T-helper 1 cell treated with Interleukin-12 subunit alpha and Interleukin-12 subunit beta and Interleukin-4 antibody, amounts not matched to agents 30 ng/mL and 1 ng/mL, for 36 hours (primary cell): ENCODE data around the gene GTF2F1. TPM values are rescaled to one million over a fixed set of nuclear protein-coding genes. Genes with fewer than 3 reads are reported as not detected.

Experiments used
- intact Hi-C: fragments of 100-400 bp; cut with micrococcal nuclease; formaldehyde crosslinking; loops from one replicate; pipeline ENCODE4 v1.15.1; 2024
- total RNA-seq: library from RNA; stranded (reverse); gene quantifications from 2 replicates; pipeline ENCODE4 v1.2.3, GENCODE V29; 2022

Gene GTF2F1, protein sequence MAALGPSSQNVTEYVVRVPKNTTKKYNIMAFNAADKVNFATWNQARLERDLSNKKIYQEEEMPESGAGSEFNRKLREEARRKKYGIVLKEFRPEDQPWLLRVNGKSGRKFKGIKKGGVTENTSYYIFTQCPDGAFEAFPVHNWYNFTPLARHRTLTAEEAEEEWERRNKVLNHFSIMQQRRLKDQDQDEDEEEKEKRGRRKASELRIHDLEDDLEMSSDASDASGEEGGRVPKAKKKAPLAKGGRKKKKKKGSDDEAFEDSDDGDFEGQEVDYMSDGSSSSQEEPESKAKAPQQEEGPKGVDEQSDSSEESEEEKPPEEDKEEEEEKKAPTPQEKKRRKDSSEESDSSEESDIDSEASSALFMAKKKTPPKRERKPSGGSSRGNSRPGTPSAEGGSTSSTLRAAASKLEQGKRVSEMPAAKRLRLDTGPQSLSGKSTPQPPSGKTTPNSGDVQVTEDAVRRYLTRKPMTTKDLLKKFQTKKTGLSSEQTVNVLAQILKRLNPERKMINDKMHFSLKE
- 65.9 and 66.3 TPM in 2 replicates for total RNA-seq

DNA sequence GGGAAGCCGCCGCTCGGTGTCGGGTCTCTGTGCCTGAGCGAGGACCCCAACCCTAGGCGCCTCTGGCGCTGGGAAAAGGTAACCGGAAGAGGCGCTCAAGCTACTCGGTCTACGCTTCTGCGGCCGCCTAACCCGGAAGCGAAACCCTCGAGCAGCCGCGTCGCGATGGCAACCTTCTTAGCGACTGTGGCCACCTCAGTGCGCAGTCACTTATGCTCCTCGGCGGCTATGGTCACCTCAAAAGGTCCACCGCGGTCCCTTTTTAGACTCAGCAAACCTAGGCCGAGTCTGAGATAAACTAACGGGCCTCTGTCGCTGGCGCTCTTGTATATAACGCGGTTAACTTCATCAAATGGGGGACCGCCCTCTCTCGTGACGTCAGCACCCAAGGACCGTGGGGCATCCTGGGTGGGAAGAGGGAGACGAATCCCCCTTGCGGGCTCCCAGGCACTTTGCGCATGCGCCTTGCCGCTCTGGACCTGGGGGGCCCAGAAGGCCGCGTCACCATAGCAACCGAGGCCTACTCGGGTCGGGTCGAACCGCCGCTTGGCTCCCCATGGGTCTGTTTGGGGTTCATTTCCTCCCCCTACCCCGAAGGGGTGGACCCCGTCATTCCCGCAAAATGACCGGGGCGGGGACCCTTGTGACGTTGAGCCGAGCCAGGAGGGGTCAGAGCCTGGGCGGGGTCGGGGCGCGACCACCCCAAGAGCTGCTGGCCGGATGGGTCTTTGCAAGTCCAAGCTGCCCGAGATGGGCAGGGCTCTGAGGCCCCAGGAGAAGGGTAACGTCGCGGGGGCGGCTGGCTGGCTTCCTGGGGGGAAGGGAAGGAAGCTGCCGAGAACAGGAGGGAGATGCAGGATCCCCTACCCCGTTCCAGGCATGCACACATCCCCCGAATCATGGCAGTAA is at the start of gene GTF2F1:
GTF2F1 (minus strand) TSS at position 91 of the 909 bp plus-strand sequence. CDS start 169 bp downstream, outside the sequence.
- intact Hi-C loops = loop anchor here (1.0 to 5.0 kb wide), 6 partner anchors 20 to 489 kb away; partner anchors contain the start of genes CLPP, GPR108, TRIP10 and VMAC

DNA sequence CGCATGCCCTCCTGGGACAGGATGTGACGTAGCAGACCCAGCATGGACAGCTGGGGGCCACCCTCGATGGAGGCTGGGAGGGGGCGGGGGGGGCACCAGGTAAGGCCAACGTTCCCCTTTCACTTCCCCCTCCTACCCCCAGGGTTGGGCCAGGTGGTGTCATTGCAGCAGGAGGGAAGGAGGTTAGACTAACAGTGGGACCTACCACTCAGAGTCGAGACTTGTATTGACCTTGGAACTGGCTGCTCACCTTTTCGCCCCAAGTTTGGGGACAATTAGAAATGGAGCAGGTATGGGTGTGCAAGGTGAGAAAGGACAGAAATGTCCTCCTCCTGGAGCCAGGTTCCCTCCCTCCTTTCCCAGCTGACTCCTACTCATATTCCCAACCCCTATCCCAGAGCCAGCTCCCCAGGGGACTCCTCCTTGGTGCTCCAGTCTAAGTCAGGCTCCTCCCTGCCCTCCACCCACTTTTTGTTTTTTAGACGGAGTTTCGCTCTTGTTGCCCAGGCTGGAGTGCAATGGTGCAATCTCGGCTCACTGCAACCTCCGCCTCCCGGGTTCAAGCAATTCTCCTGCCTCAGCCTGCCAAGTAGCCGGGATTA is 49.2 kb upstream of the GTF2F1 start:
- intact Hi-C loops = no loop called here

DNA sequence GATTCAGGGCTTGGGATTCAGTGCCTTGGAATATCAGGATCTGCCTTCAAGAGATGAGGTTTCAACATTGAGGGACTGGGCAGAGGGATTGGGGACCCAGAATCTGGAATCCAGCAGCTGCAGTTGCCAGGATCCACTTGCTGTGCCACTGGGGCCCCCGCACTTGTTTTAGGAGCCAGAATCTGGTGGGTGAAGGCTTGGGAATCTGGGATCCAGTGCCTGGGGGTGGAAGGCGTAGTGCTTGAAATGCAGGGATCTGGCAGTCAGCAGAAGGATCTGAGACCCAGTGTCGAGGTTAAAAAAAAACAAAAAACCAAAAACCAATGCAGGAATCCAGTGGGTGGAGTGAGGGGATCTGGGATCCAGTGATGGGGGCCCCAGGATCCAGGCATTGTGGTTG is 47.9 kb upstream of the GTF2F1 start:
- intact Hi-C loops = no loop called here

DNA sequence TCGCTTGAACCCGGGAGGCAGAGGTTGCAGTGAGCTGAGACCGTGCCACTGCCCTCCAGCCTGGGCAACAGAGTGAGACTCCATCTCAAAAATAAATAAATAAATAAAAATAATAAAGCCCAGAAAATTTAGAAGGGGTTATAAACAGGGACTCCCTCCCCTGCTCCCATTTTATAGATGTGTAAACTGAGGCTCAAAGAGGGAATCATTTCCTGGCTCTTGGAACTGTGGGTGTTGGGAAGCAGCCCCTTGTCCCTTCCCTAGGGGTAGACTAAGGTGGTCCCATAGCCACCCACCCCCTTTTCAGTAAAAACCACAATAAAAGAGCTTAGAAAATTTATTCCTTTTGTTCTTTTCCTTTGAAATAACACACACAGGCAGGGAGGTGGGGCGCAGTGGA is 46.8 kb upstream of the GTF2F1 start:
- intact Hi-C loops = no loop called here

DNA sequence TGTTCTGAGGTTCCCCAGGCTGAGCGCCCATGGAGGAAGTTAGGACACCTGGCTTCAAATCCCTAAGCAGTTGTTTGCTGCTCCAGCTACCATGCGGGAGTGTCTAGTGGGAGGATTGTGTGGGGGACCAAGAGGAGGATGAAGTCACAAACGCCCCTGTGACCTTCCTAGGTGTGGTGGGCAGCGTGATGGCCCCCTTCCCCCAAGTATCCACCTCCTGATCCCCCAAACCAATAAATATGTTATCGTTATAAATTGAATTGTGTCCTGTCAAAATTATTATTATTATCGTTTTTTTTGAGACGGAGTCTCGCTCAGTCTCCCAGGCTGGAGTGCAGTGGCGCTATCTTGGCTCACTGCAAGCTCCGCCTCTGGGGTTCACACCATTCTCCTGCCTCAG is 40.7 kb upstream of the GTF2F1 start, which contains the start of gene SLC25A41:
SLC25A41 (minus strand) TSS at position 101 of the 400 bp plus-strand sequence; CDS start at position 31, 70 bp downstream.
- intact Hi-C loops = no loop called here

DNA sequence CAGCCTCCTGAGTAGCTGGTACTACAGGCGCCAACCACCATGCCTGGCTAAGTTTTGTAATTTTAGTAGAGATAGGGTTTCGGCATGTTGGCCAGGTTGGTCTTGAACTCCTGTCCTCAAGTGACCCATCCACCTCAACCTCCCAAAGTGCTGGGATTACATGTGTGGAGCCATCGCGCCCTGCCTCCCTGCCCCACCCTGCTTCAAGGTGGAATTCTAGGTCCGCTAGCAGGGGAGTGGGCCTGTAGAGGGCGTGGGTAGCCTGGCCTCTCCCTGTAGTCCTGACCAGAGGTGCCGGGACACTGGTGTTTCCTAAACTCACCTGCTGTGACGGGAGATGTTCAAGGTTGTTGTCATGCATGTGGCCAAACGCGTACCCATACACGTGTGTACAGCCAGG is 40.2 kb upstream of the GTF2F1 start:
- intact Hi-C loops = no loop called here

DNA sequence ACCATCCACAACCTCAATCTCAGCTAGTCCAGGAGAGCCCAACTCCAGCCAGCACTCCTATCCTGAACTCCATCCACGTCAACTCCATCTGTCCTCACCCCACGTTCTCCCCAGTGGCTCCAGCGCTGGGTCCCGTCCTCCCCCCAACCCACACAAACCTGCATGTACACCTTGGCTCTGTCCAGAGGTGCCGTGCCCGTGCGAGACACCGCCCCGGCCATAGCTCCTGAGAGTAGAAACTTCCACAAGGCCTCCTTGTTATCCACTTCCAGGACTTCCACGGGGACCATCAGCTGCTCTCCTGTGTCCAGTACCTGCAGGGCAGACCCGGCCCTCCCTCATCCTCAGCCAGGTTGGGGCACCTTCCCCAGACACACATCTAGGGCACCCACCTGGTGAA is 38.9 kb upstream of the GTF2F1 start:
- intact Hi-C loops = no loop called here

DNA sequence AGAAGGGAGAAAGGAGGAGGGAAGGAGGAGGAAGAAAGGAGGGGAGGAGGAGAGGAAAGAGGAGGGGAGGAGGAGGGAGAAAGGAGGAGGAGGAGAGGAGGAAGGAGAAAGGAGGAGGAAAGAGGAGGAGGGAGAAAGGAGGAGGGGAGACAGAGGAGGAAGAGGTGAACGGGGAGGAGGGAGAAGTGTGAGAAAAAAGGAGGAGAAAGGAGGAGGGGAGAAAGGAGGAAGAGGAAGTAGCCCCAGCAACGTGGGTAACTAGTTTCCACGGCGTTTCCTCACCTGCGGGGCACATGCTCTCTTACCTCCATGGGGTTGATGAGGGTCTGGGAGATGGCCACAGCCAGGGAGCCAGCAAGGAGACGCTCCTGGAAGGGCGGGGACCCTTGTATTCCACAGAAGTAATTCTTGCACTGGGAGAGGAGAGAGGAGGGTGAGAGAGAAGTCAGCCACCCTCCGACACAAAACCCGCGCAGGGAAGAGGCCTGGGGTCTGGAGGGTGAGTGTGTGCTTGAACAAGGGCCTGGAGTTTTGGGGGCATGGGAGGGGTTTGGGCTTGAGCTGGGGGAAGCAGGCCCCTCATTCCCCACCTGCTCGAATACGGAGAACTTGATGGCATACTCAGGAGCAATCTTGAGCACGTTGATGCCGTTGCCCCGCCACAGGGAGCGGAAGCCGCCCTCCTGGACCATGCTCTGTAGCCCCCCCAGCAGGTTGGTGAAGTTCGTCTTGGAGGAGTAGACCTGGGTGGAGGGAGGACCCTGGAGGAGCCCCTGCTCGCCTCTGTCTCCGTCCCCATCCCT is 36.7 kb upstream of the GTF2F1 start:
- intact Hi-C loops = loop anchor here (5.0 kb wide), 1 partner anchor 1957 kb away; the partner anchor contains the start of gene HDGFL2

DNA sequence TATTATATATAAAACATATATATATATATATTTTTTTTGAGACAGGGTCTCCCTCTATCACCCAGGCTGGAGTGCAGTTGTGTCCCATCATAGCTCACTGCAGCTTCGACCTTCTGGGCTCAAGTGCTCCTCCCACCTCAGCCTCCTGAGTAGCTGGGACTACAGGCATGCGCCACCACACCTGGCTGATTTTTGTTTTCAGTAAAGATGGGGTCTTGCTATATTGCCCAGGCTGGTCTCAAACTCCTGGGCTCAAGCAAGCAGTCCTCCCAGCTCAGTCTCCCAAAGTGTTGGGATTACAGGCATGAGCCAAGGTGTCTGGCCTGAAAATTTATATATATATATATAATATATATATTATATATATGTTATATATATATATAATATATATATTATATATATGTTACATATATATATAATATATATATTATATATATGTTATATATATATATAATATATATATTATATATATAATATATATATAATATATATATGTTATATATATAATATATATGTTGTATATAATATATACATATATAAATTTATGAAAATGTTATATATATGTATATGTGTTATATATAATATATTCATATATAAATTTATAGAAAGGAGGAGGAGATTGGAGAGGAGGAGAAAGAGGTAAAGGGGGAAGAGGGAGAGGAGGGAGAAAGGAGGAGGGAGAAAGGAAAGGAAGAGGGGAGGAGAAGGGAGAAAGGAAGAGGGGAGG is 35.9 kb upstream of the GTF2F1 start:
- intact Hi-C loops = loop anchor here (5.0 kb wide), 1 partner anchor 1957 kb away; the partner anchor contains the start of gene HDGFL2

DNA sequence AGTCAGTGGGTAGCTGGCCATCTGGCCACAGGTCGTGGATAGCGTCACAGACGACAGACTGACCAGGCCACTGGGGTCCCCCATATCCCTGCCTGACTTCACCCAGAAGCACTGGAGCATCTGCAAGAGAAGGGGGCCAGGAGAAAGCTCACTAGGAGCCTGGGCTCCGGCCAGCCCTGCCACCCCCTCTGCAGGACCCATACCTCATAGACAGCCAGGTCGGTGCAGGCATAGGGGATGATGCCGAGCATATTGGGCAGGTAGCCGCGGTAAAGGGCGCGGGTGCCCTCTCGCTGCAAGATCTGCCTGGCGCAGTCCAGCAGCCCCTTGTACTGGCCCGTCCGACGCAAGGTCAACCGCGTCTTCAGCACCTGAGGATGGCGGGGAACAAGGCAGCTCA is 34.2 kb upstream of the GTF2F1 start:
- intact Hi-C loops = loop anchor here (5.0 kb wide), 1 partner anchor 1955 kb away; the partner anchor contains the start of gene HDGFL2

DNA sequence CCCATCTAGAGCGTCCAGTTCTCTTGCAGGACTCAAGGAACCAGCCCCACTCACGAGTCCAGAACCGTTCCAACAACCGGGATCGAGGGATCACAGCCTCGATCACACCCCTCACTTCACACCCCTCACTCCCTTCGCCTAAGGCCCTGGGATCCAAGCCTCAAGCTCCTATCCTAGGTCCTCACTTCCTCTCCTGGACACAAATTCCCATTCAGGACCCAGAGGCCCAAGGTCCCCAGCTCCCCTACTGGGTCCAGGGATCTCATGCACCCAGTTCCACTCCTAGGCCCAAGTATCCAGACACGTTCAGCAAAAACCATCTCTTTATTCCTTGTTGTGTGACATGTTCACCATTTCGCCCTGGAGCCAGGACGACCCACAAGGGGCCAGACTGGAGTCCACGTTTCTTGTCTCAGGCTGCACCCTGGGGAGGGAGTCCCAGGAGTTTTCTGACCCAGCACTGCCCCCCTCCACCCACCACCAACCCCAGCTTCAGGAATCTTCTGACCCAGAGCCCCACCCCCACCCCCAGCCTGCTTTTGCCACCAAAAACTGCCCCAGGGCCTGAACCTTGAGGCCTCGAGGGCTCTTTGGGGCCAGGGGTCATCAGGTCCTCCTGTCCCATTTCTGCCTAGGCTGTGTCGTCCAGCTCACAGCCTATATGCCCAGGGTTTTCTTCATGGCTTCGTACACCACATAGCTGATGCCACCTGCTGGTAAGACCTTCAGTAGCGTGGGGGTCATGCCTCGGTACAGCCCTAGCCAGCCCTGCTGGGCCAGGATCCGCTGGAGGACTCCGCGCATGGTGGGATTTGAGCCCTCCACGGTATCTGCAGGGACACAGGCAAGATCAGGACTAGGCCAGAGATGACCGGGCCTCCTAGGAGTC is 33.0 kb upstream of the GTF2F1 start:
- intact Hi-C loops = loop anchor here (1.0 to 5.0 kb wide), 14 partner anchors 33 to 1954 kb away; partner anchors contain the start of genes CLPP, DENND1C, GPR108 and GTF2F1

DNA sequence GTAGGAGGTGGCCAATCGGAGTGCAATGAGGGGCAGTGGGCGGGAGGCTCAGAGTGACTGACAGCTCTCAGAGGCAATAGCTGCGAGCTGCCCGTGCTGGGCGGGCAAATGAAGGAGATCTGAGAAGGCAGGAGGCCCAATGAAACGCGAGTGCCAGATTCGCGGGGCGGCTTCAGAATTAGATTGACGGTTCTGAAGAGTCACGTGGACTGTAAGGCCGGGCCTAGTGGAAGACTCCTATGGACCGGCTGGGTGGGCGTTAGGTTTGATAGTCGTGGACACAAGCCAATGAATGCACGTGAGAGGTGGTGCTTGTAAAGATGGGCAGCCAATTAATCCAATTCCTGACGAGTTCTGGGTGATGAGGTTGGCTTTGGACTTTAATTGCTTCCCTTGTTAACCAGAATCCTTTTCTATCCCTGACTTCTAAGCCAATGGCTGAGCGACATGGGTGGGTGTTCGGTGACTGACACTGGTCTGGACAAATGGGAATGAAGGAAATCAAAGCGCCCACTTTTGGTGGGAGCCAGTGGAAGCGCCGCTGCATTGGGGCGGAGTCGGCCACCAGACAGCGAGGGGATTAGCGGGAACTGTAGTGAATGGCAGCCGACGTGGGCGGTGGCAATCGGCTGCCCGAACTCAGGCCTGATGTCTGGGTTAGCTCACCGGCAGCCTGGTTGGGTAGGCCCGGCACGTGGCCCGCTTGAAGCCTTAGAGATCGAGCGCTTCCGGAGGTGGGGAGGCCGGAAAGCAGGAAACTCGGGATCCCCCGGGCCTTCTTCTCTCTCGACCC is 32.2 kb upstream of the GTF2F1 start:
- intact Hi-C loops = loop anchor here (1.0 to 5.0 kb wide), 15 partner anchors 32 to 1953 kb away; partner anchors contain the start of genes CLPP, DENND1C, GPR108 and GTF2F1

DNA sequence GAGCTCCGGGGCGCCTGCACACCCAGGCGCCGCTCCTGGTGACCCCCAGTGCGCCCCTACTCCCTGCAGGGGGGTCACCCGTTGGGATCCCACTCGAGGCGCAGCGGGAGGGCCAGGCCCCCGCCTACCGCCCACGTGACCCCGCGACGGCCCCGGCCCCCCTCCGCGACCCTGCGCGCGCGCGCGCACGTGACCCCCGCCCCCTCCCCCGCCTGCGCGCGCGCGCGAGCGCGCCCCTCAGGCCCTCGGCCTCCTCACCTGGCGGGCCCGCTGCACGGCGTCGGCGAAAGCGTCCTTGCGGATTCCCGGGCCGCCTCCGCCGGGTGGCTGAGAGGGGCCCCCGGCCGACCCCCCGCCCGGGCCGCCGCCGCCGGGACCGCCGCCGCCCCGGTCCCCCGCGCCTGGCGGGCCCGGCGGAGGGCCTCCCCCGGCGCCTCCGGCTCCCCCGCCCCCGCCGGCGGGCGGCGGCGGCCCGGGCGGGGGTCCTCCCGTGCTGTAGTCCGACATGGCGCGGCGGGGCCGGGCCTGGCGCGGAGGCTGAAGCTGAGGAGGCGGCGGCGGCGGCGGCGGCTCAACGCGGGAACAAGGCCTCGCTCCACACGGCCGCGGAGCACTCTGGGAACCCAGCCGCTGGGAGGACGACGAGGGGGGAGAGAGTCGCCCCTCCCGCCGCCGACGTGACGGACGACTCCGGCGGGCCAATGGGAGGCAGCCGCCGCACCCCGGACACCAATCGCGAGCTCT is 31.4 kb upstream of the GTF2F1 start, which contains the start of gene KHSRP:
KHSRP (minus strand) TSS at position 617 of the 744 bp plus-strand sequence; CDS start at position 507, 110 bp downstream.
- intact Hi-C loops = loop anchor here (1.0 kb wide), 1 partner anchor 144 kb away; no protein-coding TSS in a partner anchor

DNA sequence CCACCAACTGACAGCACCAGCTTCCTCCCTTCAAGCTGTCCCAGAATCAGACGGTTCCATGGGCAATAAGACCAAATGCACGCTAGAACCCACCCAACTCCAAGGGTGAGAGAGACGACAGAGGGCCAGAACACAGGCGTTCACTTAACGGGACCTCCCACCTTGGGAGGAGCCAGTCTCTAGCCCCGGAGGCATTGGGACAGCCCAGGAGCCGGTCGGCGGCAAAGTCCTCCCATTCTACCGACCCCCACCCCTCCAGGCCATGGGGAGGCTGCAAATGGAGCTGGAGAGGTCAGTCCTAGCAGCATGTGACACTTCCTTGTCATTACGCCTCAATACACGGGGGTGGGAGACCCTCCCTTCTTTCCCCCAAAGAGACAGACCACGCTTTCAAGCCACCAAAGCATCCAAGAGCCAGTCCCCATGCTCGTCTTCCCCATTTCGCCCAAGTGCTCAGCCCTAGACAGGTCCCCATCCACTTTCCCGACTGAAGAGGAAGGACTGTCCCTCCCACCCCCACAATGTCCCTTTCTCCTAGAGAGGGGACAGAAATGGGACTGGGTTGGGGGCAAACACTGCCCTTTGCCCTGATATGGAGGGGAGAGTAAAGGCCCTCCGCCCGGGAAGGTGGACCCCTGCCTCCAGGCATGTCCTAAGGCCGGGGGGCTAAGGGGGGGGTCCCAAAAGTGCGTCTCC is 30.7 kb upstream of the GTF2F1 start:
- intact Hi-C loops = loop anchor here (1.0 kb wide), 1 partner anchor 143 kb away; no protein-coding TSS in a partner anchor

DNA sequence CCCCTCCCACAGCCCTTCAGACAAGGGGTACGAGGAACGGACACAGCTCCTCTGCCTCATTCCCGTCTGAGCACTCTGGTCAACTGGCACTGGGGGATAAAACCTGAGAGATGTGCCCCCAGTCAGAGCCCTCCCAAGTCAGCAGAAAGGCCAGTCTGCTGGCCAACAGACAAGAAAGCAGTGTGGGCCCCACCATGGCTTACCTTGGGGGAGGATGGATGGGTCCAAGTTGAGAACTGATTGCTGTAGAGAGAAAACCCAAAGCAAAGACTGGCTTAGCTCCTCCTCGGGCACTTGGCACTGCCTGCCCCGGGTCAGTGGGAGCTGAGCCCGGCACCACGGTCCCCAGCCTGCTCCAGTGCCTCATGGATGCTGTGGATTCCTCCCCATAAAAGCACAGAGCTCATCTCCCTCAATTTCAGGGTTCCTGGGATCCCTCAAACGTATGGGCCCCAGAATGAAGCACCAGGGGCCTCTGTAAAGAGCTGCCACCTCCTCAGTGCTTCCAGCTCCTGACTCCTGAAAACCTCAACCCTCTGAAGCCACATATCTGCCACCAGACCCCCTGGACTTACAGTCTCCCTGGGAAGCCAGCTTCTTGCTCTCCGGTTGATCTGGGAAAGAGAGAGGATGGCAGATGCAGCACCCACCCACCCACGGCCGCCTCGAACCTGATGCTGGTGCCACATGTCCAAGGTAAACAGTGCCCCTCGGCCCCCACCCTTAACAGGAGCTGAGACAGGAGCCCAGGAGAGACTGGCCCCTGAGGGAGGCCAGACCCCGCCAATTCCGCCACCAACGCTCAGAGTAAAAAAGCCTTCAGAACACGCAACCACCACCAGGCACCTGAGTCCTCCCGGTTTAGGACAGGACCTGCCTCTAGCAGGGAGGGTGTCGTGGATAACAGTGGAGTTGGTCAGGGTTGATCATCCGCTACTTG is 28.4 kb upstream of the GTF2F1 start:
- intact Hi-C loops = no loop called here
